GM19328 (cell line): Measurements from ENCODE around the gene MVB12B.
"Not testable (repeated sequence)": the region's sequence is repeated elsewhere in the genome, so short reads cannot be mapped to it uniquely, and the experiment has no call there.

ENCODE experiments used
- ATAC-seq: cut with Tn5 transposase; IDR thresholded peaks from one replicate; pipeline ENCODE4 v1.9.1; 2021; ENCODE audit warnings: mild to moderate bottlenecking, moderate library complexity; ENCODE audit not compliant: unreplicated experiment

The MVB12B gene

GRCh38 chr9:126464694-126465441 lies 138.2 kb downstream of the MVB12B start:
- ATAC-seq = no peak

DNA sequence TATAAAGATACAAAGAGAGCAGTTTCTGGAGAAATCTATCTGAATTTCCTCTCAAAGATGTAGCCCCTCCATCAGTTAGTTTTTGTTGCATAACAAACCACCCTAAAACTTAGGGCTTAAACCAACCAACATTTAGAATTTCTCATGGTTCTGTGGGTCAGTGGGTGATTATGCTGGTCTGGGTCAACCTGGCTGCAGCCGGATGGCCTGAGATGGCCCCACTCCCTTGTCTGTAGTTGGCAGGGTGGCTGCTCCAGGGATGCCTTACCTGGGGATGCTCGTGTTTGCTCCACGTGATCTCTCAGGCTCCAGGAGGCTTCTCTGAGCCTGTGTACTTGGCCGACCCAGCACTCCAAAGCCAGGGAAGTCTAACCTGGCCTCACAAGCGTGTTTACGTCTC lies 139.3 kb downstream of the MVB12B start:
- no peak for ATAC-seq

GRCh38 chr9:126468141-126468825 lies 141.7 kb downstream of the MVB12B start:
- no peak for ATAC-seq

DNA sequence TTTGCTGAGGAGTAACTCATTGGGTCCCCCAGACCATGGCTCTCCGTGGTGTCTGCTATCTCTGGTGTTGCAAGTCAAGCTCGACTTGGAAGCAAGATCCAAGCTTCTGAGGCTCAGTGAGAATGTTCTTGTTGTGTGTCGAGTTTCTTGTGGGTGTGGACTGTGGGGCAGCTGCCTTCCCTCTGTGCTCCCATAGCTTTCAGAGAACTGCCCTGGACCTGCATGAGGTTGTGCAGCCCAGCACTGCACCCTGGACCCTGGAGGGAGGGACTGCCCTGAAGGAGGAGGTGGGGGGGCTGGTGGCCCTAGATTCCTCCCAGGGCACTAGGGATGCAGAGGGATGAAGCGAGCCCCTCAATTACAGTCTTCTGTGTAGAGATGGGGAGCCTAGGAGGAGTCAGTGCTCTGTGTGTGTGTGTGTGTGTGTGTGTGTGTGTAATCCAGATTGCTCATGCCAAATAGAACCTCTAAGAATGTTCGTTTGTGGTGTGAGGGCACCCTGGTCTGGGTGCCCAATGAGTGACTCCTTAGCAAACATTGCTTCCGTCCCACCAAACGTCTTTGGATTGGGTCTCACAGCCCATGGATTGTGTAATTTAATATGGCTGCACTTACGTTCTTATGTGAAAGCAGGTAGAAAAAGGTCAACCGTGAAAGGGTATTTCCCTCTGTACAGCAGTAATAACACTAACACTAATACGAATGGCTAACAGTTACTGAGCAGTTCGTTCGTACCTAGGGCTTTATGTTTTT lies 143.8 kb downstream of the MVB12B start:
- no peak for ATAC-seq

DNA sequence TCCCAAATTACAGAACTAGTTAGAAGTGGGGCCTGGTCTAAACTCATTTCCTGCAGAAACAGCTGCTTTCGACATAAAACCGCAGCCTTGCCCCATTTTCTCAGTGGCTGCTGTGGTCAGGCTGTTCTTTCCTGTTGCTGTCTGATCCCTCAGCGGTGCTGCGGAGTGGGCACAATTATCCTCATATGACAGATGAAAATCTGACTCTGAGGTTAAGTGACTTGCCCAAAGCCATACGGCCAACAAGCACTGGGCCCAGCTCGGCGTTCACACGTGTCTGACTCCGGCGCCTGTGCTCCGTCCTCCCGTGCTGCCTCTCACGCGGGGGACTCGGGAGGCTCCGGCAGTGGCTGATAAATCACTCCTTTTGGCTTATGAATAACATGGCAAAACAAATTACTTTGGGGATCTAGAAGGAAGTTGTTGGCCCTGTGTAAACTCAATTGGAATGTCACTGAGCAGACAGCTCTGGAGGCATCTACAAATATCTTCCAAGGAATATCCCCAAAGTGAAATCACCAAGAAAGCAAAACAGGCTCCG lies 144.5 kb downstream of the MVB12B start:
- no peak for ATAC-seq

GRCh38 chr9:126472198-126472947 lies 145.7 kb downstream of the MVB12B start:
- no peak for ATAC-seq

- ATAC-seq = no peak
Measured at GRCh38 chr9:126472948-126473298, 146.3 kb downstream of the MVB12B start.

GRCh38 chr9:126474206-126474765 lies 147.7 kb downstream of the MVB12B start:
- ATAC-seq = no peak

DNA sequence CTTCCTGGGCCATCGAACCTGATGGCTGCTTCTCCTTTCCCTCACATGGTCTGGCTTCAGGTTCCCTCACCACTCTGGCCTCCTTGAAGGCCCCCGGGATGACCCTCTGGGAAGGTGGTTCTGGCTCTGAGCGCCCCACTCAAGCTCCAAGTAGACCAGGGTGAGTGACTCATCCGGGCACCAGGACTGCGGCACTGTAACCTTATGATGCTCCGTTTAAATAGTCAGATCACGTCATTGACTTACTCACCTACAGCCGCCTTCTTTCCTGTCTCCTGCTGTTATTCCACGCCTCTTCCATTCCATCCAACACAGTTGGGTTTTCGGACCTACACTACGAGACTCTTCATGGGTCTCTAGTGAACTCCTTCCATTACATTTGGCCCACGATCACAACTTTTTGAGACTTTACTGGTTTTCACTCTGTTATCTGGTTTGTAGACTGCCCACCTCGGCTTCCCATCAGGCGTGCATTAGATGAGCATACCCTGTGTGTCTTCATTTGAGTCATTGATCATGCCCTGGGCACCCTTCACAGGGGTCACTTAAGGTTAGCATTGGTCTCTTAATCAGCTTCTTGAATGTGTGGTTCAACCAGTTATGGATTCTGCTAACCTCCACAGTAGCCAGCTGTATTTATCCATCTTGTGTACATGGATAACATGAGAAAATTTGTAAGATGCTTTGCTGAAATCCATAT lies 148.3 kb downstream of the MVB12B start:
- ATAC-seq = no peak

- no peak for ATAC-seq
Measured at GRCh38 chr9:126475933-126476555, 149.4 kb downstream of the MVB12B start.

DNA sequence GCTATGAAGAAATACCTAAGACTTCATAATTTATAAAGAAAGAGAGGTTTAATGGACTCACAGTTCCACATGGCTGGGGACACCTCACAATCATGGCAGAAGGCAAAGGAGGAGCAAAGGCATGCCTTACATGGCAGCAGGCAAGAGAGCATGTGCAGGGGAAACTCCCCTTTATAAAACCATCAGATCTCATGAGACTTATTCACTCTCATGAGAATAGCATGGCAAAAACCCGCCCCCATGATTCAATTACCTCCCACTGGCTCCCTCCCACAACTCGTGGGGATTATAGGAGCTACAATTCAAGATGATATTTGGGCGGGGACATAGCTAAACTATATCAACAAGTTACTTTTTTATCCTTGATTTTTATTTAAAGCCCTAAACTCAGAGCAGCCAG lies 150.8 kb downstream of the MVB12B start:
- not testable (repeated sequence) for ATAC-seq

DNA sequence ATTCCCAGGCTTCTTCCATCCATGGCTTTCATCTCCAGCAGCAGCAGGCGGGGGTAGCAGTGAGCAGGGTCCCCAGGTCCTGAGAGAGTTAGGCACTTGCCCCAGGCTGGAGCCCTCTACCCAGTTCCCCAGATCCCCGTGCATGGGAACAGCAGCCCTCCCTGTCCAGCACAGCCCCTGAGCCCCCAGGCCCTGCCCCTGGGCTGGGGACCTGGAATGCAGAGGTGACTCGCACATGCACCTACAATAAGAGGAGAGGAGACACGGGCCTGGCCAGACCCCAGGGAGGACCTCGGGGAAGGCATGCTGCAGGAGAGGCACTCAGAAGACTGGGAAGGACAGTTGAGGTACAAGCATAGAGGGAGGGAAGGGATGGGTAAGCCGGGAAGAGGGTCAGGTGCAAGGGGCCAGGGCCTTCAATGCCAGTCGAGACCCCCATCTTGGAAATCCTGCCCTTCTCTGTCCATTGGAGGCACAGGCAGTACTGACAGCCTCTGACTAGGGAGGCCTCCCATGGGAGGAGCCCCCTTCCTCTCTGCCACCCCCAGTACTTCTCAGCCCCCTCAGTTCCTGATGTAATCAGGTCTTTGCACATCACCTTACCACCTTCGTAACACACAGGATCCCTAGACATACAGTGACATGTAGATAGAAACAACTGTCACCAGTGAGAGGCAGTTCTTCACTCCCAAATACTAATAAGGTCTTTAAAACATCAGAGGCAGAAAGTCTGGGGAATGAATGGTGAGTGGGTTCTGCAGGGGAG lies 151.8 kb downstream of the MVB12B start:
- no peak for ATAC-seq

GRCh38 chr9:126479515-126479914 lies 152.9 kb downstream of the MVB12B start:
- ATAC-seq = no peak

- no peak for ATAC-seq
Measured at GRCh38 chr9:126480813-126481212, 154.2 kb downstream of the MVB12B start.

DNA sequence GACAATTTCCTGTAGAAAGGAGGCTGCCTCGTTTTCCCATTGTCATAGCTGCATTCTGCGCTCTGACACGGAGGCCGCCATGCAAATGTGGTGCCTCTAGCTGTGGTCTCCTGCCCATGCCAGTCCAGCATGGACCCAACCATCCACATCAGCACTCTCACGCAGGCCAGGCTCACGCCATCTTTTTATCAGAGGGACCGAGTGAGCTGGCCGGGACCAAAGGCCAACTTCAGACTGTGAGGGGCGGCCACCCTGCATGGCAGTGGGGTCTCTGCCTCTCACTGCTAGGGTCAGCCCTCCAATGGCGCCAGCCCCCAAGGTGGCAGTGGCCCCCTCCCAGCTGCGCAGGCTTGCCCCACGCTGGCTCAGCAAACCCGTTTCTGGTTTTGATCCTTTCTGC lies 155.2 kb downstream of the MVB12B start:
- no peak for ATAC-seq

DNA sequence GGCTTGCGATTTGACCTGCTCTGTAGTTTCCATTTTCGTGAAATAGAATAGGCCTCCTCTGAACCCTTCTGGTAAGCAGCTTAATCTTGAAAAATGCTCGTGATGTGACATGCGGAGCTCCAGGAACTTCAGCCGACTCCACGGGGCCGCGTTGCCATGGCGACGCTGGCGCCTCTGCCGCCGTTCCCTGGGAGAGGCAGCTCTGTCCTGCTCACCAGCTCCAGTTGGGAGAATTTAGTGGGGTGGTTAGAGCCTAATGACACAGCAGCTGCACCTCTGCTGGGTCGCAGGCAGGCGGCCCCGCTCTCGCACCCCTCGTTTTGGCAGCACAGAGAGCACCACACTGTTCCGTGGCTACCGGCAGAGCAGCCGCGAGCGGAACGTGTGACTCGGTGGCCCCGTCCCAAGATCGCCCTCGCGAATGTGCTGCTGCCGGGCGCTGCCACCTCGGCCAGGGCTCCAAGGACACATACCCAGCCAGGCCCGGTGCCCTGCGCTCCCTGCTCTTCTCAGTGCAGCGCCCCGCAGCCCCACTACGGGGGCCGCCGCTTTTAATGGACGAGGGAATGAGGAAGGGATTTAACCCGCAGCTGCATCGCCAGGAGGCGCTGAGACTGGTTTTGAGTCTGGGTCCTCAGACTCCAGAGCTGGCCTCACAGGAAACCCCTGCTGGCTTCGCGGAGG lies 155.9 kb downstream of the MVB12B start:
- no peak for ATAC-seq

- no peak for ATAC-seq
Measured at GRCh38 chr9:126483468-126484073, 156.9 kb downstream of the MVB12B start.

GRCh38 chr9:126485662-126486061 lies 159.0 kb downstream of the MVB12B start:
- ATAC-seq = no peak
